SK-N-SH treated with all-trans-retinoic acid at 6 μM for 48 hours (cell line): ENCODE results near the gene GRB7.

Experiments used
- CSDC2 ChIP-seq: fragments of 250-450 bp; sonication (Bioruptor Pico); IDR thresholded peaks from 2 replicates; pipeline ENCODE4 v1.5.0; 2020; ENCODE audit warnings: mild to moderate bottlenecking, moderate library complexity
- CSRNP3 ChIP-seq: fragments of 250-450 bp; sonication (Bioruptor Pico); IDR thresholded peaks from 2 replicates; pipeline ENCODE4 v1.5.1; 2021; ENCODE audit warnings: mild to moderate bottlenecking, moderate library complexity
- ESRRG ChIP-seq: fragments of 250-450 bp; sonication (Bioruptor Pico); IDR thresholded peaks from 2 replicates; pipeline ENCODE4 v1.6.1; 2021; ENCODE audit warnings: mild to moderate bottlenecking
- ISL1 ChIP-seq: fragments of 250-450 bp; sonication (Bioruptor Pico); IDR thresholded peaks from 2 replicates; pipeline ENCODE4 v2.1.2; 2022; ENCODE audit warnings: mild to moderate bottlenecking, moderate library complexity
- PPARA ChIP-seq: fragments of 250-450 bp; sonication (Bioruptor Pico); IDR thresholded peaks from 2 replicates; pipeline ENCODE4 v1.5.0; 2020; ENCODE audit warnings: mild to moderate bottlenecking, borderline replicate concordance
- RARB ChIP-seq: fragments of 250-450 bp; sonication (Bioruptor Pico); IDR thresholded peaks from 2 replicates; pipeline ENCODE4 v1.8.0; 2021; ENCODE audit warnings: mild to moderate bottlenecking, moderate library complexity
- SNAI2 ChIP-seq: fragments of 250-450 bp; sonication (Bioruptor Pico); IDR thresholded peaks from 2 replicates; pipeline ENCODE4 v1.5.0; 2020; ENCODE audit warnings: mild to moderate bottlenecking, moderate library complexity
- ZC3H10 ChIP-seq: fragments of 250-450 bp; sonication (Bioruptor Pico); IDR thresholded peaks from 2 replicates; pipeline ENCODE4 v1.5.1; 2021; ENCODE audit warnings: mild to moderate bottlenecking, moderate library complexity
- ZNF565 ChIP-seq: fragments of 450-650 bp; formaldehyde crosslinking; conservative IDR thresholded peaks from 2 replicates; pipeline ENCODE4 v1.5.0; 2020; ENCODE audit warnings: low read depth, mild to moderate bottlenecking, moderate library complexity

- TF ChIP-seq ZNF565 (CRISPR knock-in tag) (no peak), CSDC2 (CRISPR knock-in tag) (no peak), ZC3H10 (no peak), RARB (CRISPR knock-in tag) (no peak), PPARA (CRISPR knock-in tag) (no peak), CSRNP3 (CRISPR knock-in tag) (no peak), SNAI2 (no peak), ESRRG (CRISPR knock-in tag) (no peak), ISL1 (CRISPR knock-in tag) (no peak)
Measured at GRCh38 chr17:39702901-39703893, 34.5 kb upstream of the GRB7 start.
